Measurements from ENCODE around the gene MMP11.
"Not testable (repeated sequence)": the region's sequence is repeated elsewhere in the genome, so short reads cannot be mapped to it uniquely, and the experiment has no call there.

Gene MMP11

GRCh38 chr22:23772649-23773473, at the start of gene MMP11:
Gene MMP11 (plus strand): TSS chr22:23772849. CDS start chr22:23772871, 22 bp downstream.
- peak; percentile 53 for DNase-seq

- not testable (repeated sequence) for DNase-seq
These were observed 44.5 kb upstream of the MMP11 start for GRCh38 chr22:23728108-23728507.

- DNase-seq: no peak
These were observed 35.0 kb upstream of the MMP11 start for GRCh38 chr22:23737696-23738095.

GRCh38 chr22:23742505-23743264, 30.0 kb upstream of the MMP11 start:
- DNase-seq: no peak

GRCh38 chr22:23743303-23743705, 29.3 kb upstream of the MMP11 start:
- DNase-seq: no peak

- no peak for DNase-seq
These were observed 28.6 kb upstream of the MMP11 start for GRCh38 chr22:23744001-23744400.

- no peak for DNase-seq
These were observed 28.2 kb upstream of the MMP11 start for GRCh38 chr22:23744485-23744884.

- DNase-seq: no peak
These were observed 26.9 kb upstream of the MMP11 start for GRCh38 chr22:23745791-23746190.

- DNase-seq: no peak
These were observed 22.8 kb upstream of the MMP11 start for GRCh38 chr22:23749841-23750301.

GRCh38 chr22:23750367-23750713, 22.3 kb upstream of the MMP11 start:
- no peak for DNase-seq

- peak; percentile 82 for DNase-seq
These were observed 21.8 kb upstream of the MMP11 start, which contains the start of gene ZNF70 for GRCh38 chr22:23750714-23751440. Gene ZNF70 (minus strand): TSS chr22:23751112. CDS start chr22:23745140, 5,972 bp downstream.

- DNase-seq: no peak
These were observed 21.1 kb upstream of the MMP11 start for GRCh38 chr22:23751441-23751996.

GRCh38 chr22:23752090-23752691, 20.5 kb upstream of the MMP11 start:
- no peak for DNase-seq

- no peak for DNase-seq
These were observed 19.9 kb upstream of the MMP11 start for GRCh38 chr22:23752750-23753149.

GRCh38 chr22:23753385-23753784, 19.3 kb upstream of the MMP11 start:
- DNase-seq: no peak

GRCh38 chr22:23754220-23754919, 18.3 kb upstream of the MMP11 start, which contains the start of gene VPREB3:
Gene VPREB3 (minus strand): TSS chr22:23754425. CDS start chr22:23754363, 62 bp downstream.
- DNase-seq: no peak

- DNase-seq: no peak
These were observed 17.5 kb upstream of the MMP11 start for GRCh38 chr22:23754980-23755636.

GRCh38 chr22:23755711-23756110, 16.9 kb upstream of the MMP11 start:
- no peak for DNase-seq

GRCh38 chr22:23756891-23757290, 15.8 kb upstream of the MMP11 start:
- no peak for DNase-seq

GRCh38 chr22:23759566-23759965, 13.1 kb upstream of the MMP11 start:
- DNase-seq: no peak

GRCh38 chr22:23760056-23760455, 12.6 kb upstream of the MMP11 start:
- no peak for DNase-seq

Data from 8988T (cell line).